ENCODE results near the gene GPR15. TPM values are rescaled to one million over a fixed set of nuclear protein-coding genes. Genes with fewer than 3 reads are reported as not detected.

Gene GPR15
- total and polyA plus RNA-seq, 2 donors (not counting 3 experiments of a cell fraction or from before 2014, with no cell fraction given): not detected

GRCh38 chr3:98541695-98542094 lies 9.9 kb downstream of the GPR15 start:
- no peaks in the 10 kb centered on the region for H3K36me3 ChIP-seq (ENCODE audit: control insufficient read depth in 2 of 2, extremely low read depth in 1 of 2, insufficient read depth in 2 of 2, low read length in 2 of 2)

GRCh38 chr3:98542623-98543022 lies 10.8 kb downstream of the GPR15 start:
- H3K9me3 ChIP-seq (replicated peaks; ENCODE audit: control insufficient read depth, insufficient read depth, low read length): no peaks in the 10 kb centered on the region
- H2AFZ ChIP-seq (ENCODE audit: low read depth, low read length): no peak overlapping the region
- H3K79me2 ChIP-seq (ENCODE audit: control insufficient read depth, insufficient read depth, low read length): no peaks in the 10 kb centered on the region
- no peak for DNase-seq (ENCODE audit: low read depth, low spot score)
- H3K9me1 ChIP-seq (replicated peaks; ENCODE audit: control insufficient read depth, extremely low read depth, insufficient read depth, low read length): no peaks in the 10 kb centered on the region
- no peak overlapping the region for H3K4me3 ChIP-seq (replicated peaks in 1 of 3; ENCODE audit: insufficient read depth in 1 of 3, low read depth in 1 of 3, low read length in 3 of 3)
- FAIRE-seq: no peak
- no peaks in the 10 kb centered on the region for H3K4me1 ChIP-seq (ENCODE audit: control insufficient read depth, extremely low read depth, insufficient read depth, low read length)
- CTCF ChIA-PET: no interaction called here
- no peak overlapping the region for H3K27ac ChIP-seq (ENCODE audit: insufficient read depth, low read depth, low read length)
- H4K20me1 ChIP-seq (replicated peaks; ENCODE audit: control insufficient read depth, extremely low read depth, insufficient read depth, low read length): no peaks in the 10 kb centered on the region
- dilution Hi-C loops (cut with MboI; ENCODE audit: extremely low pct_ligation_motif_present, low sequenced_read_pairs): no loop called here
- intact Hi-C loops (cut with micrococcal nuclease): no loop called here
- POLR2A ChIA-PET: no interaction called here
- no TSS peak for BruUV-seq (replicated peaks)
- H3K4me2 ChIP-seq (ENCODE audit: insufficient read depth, low read length): no peak overlapping the region
- TF ChIP-seq CTCF (IDR thresholded peaks at IDR 0.05; ENCODE audit: extremely low read depth in 1 of 2, insufficient read depth in 1 of 2, low read depth in 1 of 2, low read length in 2 of 2) (no peak), POLR2AphosphoS5 (IDR thresholded peaks at IDR 0.05; ENCODE audit: insufficient read depth, low read depth, low read length) (no peak), MYC (IDR thresholded peaks at IDR 0.05; ENCODE audit: low read depth, low read length) (no peak), GATA2 (IDR thresholded peaks at IDR 0.05; ENCODE audit: insufficient read depth, insufficient read length, low read depth, low read length) (no peak), MAX (IDR thresholded peaks at IDR 0.05; ENCODE audit: insufficient read depth, insufficient read length) (no peak), FOS (IDR thresholded peaks at IDR 0.05; ENCODE audit: borderline replicate concordance, insufficient read depth, low read length) (no peak), POLR2A (IDR thresholded peaks at IDR 0.05; ENCODE audit: low read depth, low read length) (no peak), JUN (IDR thresholded peaks at IDR 0.05; ENCODE audit: borderline replicate concordance, insufficient read depth, insufficient read length, low read depth) (no peak)
- no peaks in the 10 kb centered on the region for H3K36me3 ChIP-seq (ENCODE audit: control insufficient read depth in 2 of 2, extremely low read depth in 1 of 2, insufficient read depth in 2 of 2, low read length in 2 of 2)
- peaks cover 10 to 19% of the 10 kb centered on the region in 2 experiments for H3K27me3 ChIP-seq (ENCODE audit: control insufficient read depth in 2 of 2, insufficient read depth in 2 of 2, low read length in 2 of 2)
- no peak overlapping the region for H3K9ac ChIP-seq (replicated peaks; ENCODE audit: extremely low read depth, insufficient read depth, low read length)

More at GRCh38 chr3:98541695-98542094, 9.9 kb downstream of the GPR15 start:
- no peak overlapping the region for H2AFZ ChIP-seq (ENCODE audit: low read depth, low read length)
- BruUV-seq (replicated peaks): no TSS peak
- intact Hi-C loops (cut with micrococcal nuclease): no loop called here
- DNase-seq (ENCODE audit: low read depth, low spot score) (no peak), FAIRE-seq (no peak)
- peaks cover 10 to 19% of the 10 kb centered on the region in 2 experiments for H3K27me3 ChIP-seq (ENCODE audit: control insufficient read depth in 2 of 2, insufficient read depth in 2 of 2, low read length in 2 of 2)
- no peak overlapping the region for H3K4me3 ChIP-seq (replicated peaks in 1 of 3; ENCODE audit: insufficient read depth in 1 of 3, low read depth in 1 of 3, low read length in 3 of 3)
- H3K9me1 ChIP-seq (replicated peaks; ENCODE audit: control insufficient read depth, extremely low read depth, insufficient read depth, low read length): no peaks in the 10 kb centered on the region
- ChIA-PET CTCF (no interaction called here), POLR2A (no interaction called here)
- no peak overlapping the region for H3K27ac ChIP-seq (ENCODE audit: insufficient read depth, low read depth, low read length)
- H3K4me1 ChIP-seq (ENCODE audit: control insufficient read depth, extremely low read depth, insufficient read depth, low read length): no peaks in the 10 kb centered on the region
- no peak overlapping the region for H3K9ac ChIP-seq (replicated peaks; ENCODE audit: extremely low read depth, insufficient read depth, low read length)
- TF ChIP-seq FOS (IDR thresholded peaks at IDR 0.05; ENCODE audit: borderline replicate concordance, insufficient read depth, low read length) (no peak), CTCF (IDR thresholded peaks at IDR 0.05; ENCODE audit: extremely low read depth in 1 of 2, insufficient read depth in 1 of 2, low read depth in 1 of 2, low read length in 2 of 2) (no peak), MYC (IDR thresholded peaks at IDR 0.05; ENCODE audit: low read depth, low read length) (no peak), POLR2AphosphoS5 (IDR thresholded peaks at IDR 0.05; ENCODE audit: insufficient read depth, low read depth, low read length) (no peak)
- no peaks in the 10 kb centered on the region for H3K9me3 ChIP-seq (replicated peaks; ENCODE audit: control insufficient read depth, insufficient read depth, low read length)
- H3K4me2 ChIP-seq (ENCODE audit: insufficient read depth, low read length): no peak overlapping the region
- no peaks in the 10 kb centered on the region for H4K20me1 ChIP-seq (replicated peaks; ENCODE audit: control insufficient read depth, extremely low read depth, insufficient read depth, low read length)
- H3K79me2 ChIP-seq (ENCODE audit: control insufficient read depth, insufficient read depth, low read length): no peaks in the 10 kb centered on the region
- dilution Hi-C loops (cut with MboI; ENCODE audit: extremely low pct_ligation_motif_present, low sequenced_read_pairs): no loop called here
